Neural cell (in vitro differentiated cells): ENCODE measurements around the gene STX16. TPM values are rescaled to one million over a fixed set of nuclear protein-coding genes. Genes with fewer than 3 reads are reported as not detected.

Experiments
- H2AFZ ChIP-seq: fragments of 200-600, 300-800 bp; sonication (generic), shearing (Covaris generic); 2 replicates; pipeline ENCODE4 v1.6.0; 2014; ENCODE audit warnings: low read depth, mild to moderate bottlenecking, antibody characterized with exemption, low read length, moderate library complexity
- H3F3A ChIP-seq: fragments of 200-600 bp; shearing (Covaris generic); 2 replicates; pipeline ENCODE4 v1.6.1; 2016; ENCODE audit warnings: mild to moderate bottlenecking, moderate library complexity, mixed read lengths, antibody characterized with exemption, low read length; ENCODE audit not compliant: insufficient read depth, poor library complexity, severe bottlenecking
- H3K27ac ChIP-seq: fragments of 200-600, 300-800 bp; sonication (generic), shearing (Covaris generic); 2 replicates; pipeline ENCODE4 v1.5.1; 2014; ENCODE audit warnings: mild to moderate bottlenecking, low read length, moderate library complexity
- H3K27me3 ChIP-seq: fragments of 300-800, 200-600 bp; sonication (generic), shearing (Covaris generic); 2 replicates; pipeline ENCODE4 v1.6.0; 2014; ENCODE audit warnings: mild to moderate bottlenecking, low read depth, low read length, moderate library complexity; ENCODE audit not compliant: insufficient read depth
- H3K36me3 ChIP-seq: fragments of 300-800, 200-600 bp; sonication (generic), shearing (Covaris generic); 2 replicates; pipeline ENCODE4 v1.5.1; 2014; ENCODE audit warnings: mild to moderate bottlenecking, antibody characterized with exemption, low read length, moderate library complexity; ENCODE audit not compliant: insufficient read depth
- H3K4me2 ChIP-seq: fragments of 300-800, 200-600 bp; sonication (generic), shearing (Covaris generic); 2 replicates; pipeline ENCODE4 v1.6.0; 2014; ENCODE audit warnings: mild to moderate bottlenecking, low read length
- H3K4me3 ChIP-seq: fragments of 300-800, 200-600 bp; sonication (generic), shearing (Covaris generic); 2 replicates; pipeline ENCODE4 v1.5.1; 2014; ENCODE audit warnings: mild to moderate bottlenecking, low read length, moderate library complexity
- H3K79me2 ChIP-seq: fragments of 200-600 bp; shearing (Covaris generic); replicated peaks from 2 replicates; pipeline ENCODE4 v1.6.0; 2014; ENCODE audit warnings: mild to moderate bottlenecking, low read length, moderate library complexity; ENCODE audit not compliant: insufficient read depth
- H3K9ac ChIP-seq: fragments of 300-800, 200-600 bp; sonication (generic), shearing (Covaris generic); 2 replicates; pipeline ENCODE4 v1.6.1; 2016; ENCODE audit warnings: mild to moderate bottlenecking, low read length, mixed read lengths
- H3K9me2 ChIP-seq: fragments of 200-600 bp; shearing (Covaris generic); 2 replicates; pipeline ENCODE4 v1.6.1; 2016; ENCODE audit warnings: mild to moderate bottlenecking, low read length, mixed read lengths; ENCODE audit not compliant: insufficient read depth
- H3K9me3 ChIP-seq: fragments of 200-600, 300-800 bp; sonication (generic), shearing (Covaris generic); 2 replicates; pipeline ENCODE4 v1.6.1; 2016; ENCODE audit warnings: mild to moderate bottlenecking, mixed run types, low read length, moderate library complexity, mixed read lengths
- H4K20me1 ChIP-seq: fragments of 200-600 bp; shearing (Covaris generic); 2 replicates; pipeline ENCODE4 v1.6.1; 2016; ENCODE audit warnings: mild to moderate bottlenecking, mixed run types; ENCODE audit not compliant: insufficient read depth
- EP300 ChIP-seq: fragments of 450-650 bp; conservative IDR thresholded peaks from 2 replicates; pipeline ENCODE4 v1.6.1; 2014; ENCODE audit warnings: antibody characterized with exemption, mild to moderate bottlenecking, moderate library complexity; ENCODE audit not compliant: poor library complexity, severe bottlenecking
- EZH2 ChIP-seq: fragments of 200-600, 300-800 bp; shearing (Covaris generic), sonication (generic); IDR thresholded peaks from 2 replicates; pipeline ENCODE4 v1.6.1; 2014; ENCODE audit warnings: antibody characterized with exemption, low read length, borderline replicate concordance, mild to moderate bottlenecking; ENCODE audit not compliant: insufficient read depth, poor library complexity, severe bottlenecking
- MXI1 ChIP-seq: fragments of 450-650 bp; conservative IDR thresholded peaks from 2 replicates; pipeline ENCODE4 v1.6.1; 2014; ENCODE audit warnings: antibody characterized with exemption, mild to moderate bottlenecking; ENCODE audit not compliant: poor library complexity, severe bottlenecking
- POLR2AphosphoS5 ChIP-seq: IDR thresholded peaks from 2 replicates; pipeline ENCODE4 v1.6.1; 2012
- RAD21 ChIP-seq: fragments of 450-650 bp; conservative IDR thresholded peaks from 2 replicates; pipeline ENCODE4 v1.6.1; 2014; ENCODE audit warnings: antibody characterized with exemption, mild to moderate bottlenecking, moderate library complexity
- SMC3 ChIP-seq: fragments of 450-650 bp; conservative IDR thresholded peaks from 2 replicates; pipeline ENCODE4 v1.6.1; 2014; ENCODE audit warnings: antibody characterized with exemption, mild to moderate bottlenecking, moderate library complexity; ENCODE audit not compliant: poor library complexity
- TAF1 ChIP-seq: IDR thresholded peaks from 2 replicates; pipeline ENCODE4 v1.6.1; 2012; ENCODE audit warnings: low read depth
- polyA plus RNA-seq: library from polyadenylated mRNA; depleted of rRNA; stranded (reverse); fragments of >200 nt; gene quantifications from 2 replicates; pipeline ENCODE4 v1.2.3, GENCODE V29; 2014
- TF ChIP-seq, protein P1 (sequence below): fragments of 450-650 bp; IDR thresholded peaks from 2 replicates; pipeline ENCODE4 v1.5.1; 2014; ENCODE audit warnings: antibody characterized with exemption, mild to moderate bottlenecking, moderate library complexity; ENCODE audit not compliant: poor library complexity, severe bottlenecking
- TF ChIP-seq, protein P2 (sequence below): IDR thresholded peaks from 2 replicates; pipeline ENCODE4 v1.6.1; 2012; ENCODE audit warnings: borderline replicate concordance

Gene STX16
- polyA plus RNA-seq, 1 donor from 2014 or later = 120 TPM

DNA sequence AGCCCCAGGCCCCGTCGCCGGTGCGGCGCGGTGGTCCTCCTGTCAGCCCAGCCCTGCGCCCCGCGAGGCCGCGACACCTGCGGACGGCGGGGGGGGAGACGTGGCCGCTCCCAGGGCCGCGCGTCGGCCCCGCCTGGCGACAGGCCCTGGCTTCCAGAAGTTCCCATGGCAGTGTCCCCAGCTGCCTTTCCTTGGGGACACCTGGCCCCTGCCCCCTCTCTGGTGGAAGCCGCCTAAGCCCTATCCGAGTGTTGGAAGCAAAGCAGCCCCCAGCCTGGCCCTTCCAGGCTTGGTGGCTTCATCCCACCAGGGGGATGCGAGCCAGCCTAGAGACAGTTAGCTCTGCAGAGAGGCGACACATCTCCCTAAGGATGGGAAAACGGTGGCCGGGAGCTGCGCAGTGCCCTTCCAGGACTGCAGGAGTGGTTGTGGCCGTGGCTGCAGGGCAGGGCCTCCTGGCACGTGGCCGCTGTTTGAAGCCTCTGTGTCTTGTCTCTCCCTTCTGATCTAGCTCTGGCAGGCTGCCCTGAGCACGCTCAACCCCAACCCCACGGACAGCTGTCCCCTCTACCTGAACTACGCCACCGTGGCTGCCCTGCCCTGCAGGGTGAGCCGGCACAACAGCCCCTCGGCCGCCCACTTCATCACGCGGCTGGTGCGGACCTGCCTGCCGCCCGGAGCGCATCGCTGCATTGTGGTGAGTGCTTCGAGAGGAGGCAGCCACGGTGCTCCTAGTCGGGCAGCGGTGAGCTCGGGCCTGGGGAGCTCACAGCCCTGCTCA lies 42.3 kb downstream of the STX16 start:
- H3K9me3 ChIP-seq = peaks cover 6% of the 10 kb centered on the region
- no peak overlapping the region for H3K27ac ChIP-seq
- no peaks in the 10 kb centered on the region for H3K79me2 ChIP-seq
- H3K4me3 ChIP-seq = no peak overlapping the region
- no peak for TF ChIP-seq EP300
- no peaks in the 10 kb centered on the region for H3K27me3 ChIP-seq
- H3F3A ChIP-seq = no peaks in the 10 kb centered on the region
- no peak overlapping the region for H2AFZ ChIP-seq
- no peak overlapping the region for H3K9ac ChIP-seq
- H3K9me2 ChIP-seq = no peaks in the 10 kb centered on the region
- no peak overlapping the region for H3K4me2 ChIP-seq
- peaks cover 7% of the 10 kb centered on the region for H3K36me3 ChIP-seq
- H4K20me1 ChIP-seq = no peaks in the 10 kb centered on the region

DNA sequence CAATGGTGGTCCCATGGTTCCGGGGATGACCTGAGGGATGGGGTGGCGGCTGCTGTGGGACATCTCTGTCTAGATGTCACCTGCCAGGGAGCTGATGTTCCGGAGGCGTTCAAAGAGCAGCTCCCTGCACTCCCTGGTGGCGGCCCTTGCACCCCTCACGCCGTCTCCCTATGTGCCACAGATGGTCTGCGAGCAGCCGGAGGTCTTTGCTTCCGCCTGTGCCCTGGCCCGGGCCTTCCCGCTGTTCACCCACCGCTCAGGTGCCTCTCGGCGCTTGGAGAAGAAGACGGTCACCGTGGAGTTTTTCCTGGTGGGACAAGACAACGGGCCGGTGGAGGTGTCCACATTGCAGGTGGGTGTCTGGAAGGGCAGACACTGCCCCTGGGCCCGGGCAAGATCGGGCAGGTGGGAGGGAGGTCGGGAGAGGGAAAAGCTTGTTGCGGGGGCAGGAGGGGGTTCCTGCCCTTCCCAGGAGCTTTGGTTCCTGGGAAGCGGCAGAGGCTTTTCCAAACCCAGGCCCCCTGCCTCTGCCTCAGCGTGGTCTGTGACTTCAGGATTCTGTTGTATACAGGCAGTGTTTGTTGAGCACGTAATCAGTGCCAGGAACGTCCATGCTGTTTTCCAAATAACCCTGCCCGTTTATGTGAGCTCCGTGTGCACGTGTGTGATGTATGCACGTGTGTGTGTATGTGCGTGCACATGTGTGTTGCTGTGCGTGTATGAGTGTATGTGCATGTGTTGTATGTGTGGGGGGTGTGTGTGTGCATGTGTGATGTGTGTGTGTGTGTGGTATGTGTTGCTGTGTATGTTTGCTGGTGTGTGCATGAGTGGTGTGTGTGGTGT lies 43.4 kb downstream of the STX16 start:
- no peaks in the 10 kb centered on the region for H3K27me3 ChIP-seq
- no peaks in the 10 kb centered on the region for H4K20me1 ChIP-seq
- peaks cover 7% of the 10 kb centered on the region for H3K36me3 ChIP-seq
- no peaks in the 10 kb centered on the region for H3F3A ChIP-seq
- no peaks in the 10 kb centered on the region for H3K9me2 ChIP-seq
- peaks cover 6% of the 10 kb centered on the region for H3K9me3 ChIP-seq
- H3K79me2 ChIP-seq = no peaks in the 10 kb centered on the region
- no peak overlapping the region for H3K4me3 ChIP-seq
- no peak for TF ChIP-seq EZH2
- H3K27ac ChIP-seq = no peak overlapping the region
- no peak overlapping the region for H2AFZ ChIP-seq
- H3K4me2 ChIP-seq = no peak overlapping the region
- no peak overlapping the region for H3K9ac ChIP-seq

DNA sequence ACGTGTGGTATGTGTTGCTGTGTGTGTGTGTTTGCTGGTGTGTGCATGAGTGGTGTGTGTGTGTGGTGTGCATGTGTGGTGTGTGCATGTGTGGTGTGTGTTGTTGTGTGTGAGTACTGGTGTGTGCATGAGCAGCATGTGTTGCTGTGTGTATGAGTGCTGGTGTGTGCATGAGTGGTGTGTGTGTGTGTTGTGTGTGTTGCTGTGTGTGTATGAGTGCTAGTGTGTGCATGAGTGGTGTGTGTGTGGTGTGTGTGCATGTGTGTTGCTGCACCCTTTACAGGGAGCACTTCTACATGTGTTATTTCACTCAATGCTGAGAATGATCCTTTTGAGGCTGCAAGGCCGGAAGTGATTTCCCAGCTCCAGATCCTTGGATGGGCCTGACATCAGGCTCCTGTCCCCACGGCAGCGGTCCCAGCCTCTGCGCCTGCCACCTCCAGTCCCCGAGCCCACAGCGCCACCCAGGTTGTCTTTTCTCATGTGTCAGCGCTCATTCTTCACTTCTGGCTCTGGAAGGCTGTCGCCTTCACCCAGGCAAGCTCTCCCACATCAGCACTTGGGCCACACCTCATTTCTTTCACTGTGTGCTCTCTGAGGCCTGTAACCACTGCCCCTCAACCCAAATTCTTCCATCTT lies 44.1 kb downstream of the STX16 start:
- Histone ChIP-seq H3K4me3 (no peak overlapping the region), H3K79me2 (no peaks in the 10 kb centered on the region), H3K27ac (no peak overlapping the region), H3K9me3 (peaks cover 6% of the 10 kb centered on the region), H2AFZ (no peak overlapping the region), H4K20me1 (no peaks in the 10 kb centered on the region), H3K4me2 (no peak overlapping the region), H3K27me3 (no peaks in the 10 kb centered on the region), H3K36me3 (peaks cover 7% of the 10 kb centered on the region), H3K9me2 (no peaks in the 10 kb centered on the region), H3K9ac (no peak overlapping the region), H3F3A (no peaks in the 10 kb centered on the region)
- TF ChIP-seq EP300 (no peak), TAF1 (no peak), EZH2 (no peak), MXI1 (no peak), POLR2AphosphoS5 (no peak), SMC3 (no peak), RAD21 (no peak)
- TF ChIP-seq, protein P1, sequence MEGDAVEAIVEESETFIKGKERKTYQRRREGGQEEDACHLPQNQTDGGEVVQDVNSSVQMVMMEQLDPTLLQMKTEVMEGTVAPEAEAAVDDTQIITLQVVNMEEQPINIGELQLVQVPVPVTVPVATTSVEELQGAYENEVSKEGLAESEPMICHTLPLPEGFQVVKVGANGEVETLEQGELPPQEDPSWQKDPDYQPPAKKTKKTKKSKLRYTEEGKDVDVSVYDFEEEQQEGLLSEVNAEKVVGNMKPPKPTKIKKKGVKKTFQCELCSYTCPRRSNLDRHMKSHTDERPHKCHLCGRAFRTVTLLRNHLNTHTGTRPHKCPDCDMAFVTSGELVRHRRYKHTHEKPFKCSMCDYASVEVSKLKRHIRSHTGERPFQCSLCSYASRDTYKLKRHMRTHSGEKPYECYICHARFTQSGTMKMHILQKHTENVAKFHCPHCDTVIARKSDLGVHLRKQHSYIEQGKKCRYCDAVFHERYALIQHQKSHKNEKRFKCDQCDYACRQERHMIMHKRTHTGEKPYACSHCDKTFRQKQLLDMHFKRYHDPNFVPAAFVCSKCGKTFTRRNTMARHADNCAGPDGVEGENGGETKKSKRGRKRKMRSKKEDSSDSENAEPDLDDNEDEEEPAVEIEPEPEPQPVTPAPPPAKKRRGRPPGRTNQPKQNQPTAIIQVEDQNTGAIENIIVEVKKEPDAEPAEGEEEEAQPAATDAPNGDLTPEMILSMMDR = no peak
- TF ChIP-seq, protein P2, sequence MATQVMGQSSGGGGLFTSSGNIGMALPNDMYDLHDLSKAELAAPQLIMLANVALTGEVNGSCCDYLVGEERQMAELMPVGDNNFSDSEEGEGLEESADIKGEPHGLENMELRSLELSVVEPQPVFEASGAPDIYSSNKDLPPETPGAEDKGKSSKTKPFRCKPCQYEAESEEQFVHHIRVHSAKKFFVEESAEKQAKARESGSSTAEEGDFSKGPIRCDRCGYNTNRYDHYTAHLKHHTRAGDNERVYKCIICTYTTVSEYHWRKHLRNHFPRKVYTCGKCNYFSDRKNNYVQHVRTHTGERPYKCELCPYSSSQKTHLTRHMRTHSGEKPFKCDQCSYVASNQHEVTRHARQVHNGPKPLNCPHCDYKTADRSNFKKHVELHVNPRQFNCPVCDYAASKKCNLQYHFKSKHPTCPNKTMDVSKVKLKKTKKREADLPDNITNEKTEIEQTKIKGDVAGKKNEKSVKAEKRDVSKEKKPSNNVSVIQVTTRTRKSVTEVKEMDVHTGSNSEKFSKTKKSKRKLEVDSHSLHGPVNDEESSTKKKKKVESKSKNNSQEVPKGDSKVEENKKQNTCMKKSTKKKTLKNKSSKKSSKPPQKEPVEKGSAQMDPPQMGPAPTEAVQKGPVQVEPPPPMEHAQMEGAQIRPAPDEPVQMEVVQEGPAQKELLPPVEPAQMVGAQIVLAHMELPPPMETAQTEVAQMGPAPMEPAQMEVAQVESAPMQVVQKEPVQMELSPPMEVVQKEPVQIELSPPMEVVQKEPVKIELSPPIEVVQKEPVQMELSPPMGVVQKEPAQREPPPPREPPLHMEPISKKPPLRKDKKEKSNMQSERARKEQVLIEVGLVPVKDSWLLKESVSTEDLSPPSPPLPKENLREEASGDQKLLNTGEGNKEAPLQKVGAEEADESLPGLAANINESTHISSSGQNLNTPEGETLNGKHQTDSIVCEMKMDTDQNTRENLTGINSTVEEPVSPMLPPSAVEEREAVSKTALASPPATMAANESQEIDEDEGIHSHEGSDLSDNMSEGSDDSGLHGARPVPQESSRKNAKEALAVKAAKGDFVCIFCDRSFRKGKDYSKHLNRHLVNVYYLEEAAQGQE = no peak
